ENCODE measurements around the gene ADGRA3.
A peak's percentile ranks its signal among the peaks of the same experiment; 100 is the strongest.

Gene ADGRA3, protein sequence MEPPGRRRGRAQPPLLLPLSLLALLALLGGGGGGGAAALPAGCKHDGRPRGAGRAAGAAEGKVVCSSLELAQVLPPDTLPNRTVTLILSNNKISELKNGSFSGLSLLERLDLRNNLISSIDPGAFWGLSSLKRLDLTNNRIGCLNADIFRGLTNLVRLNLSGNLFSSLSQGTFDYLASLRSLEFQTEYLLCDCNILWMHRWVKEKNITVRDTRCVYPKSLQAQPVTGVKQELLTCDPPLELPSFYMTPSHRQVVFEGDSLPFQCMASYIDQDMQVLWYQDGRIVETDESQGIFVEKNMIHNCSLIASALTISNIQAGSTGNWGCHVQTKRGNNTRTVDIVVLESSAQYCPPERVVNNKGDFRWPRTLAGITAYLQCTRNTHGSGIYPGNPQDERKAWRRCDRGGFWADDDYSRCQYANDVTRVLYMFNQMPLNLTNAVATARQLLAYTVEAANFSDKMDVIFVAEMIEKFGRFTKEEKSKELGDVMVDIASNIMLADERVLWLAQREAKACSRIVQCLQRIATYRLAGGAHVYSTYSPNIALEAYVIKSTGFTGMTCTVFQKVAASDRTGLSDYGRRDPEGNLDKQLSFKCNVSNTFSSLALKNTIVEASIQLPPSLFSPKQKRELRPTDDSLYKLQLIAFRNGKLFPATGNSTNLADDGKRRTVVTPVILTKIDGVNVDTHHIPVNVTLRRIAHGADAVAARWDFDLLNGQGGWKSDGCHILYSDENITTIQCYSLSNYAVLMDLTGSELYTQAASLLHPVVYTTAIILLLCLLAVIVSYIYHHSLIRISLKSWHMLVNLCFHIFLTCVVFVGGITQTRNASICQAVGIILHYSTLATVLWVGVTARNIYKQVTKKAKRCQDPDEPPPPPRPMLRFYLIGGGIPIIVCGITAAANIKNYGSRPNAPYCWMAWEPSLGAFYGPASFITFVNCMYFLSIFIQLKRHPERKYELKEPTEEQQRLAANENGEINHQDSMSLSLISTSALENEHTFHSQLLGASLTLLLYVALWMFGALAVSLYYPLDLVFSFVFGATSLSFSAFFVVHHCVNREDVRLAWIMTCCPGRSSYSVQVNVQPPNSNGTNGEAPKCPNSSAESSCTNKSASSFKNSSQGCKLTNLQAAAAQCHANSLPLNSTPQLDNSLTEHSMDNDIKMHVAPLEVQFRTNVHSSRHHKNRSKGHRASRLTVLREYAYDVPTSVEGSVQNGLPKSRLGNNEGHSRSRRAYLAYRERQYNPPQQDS (N-terminal part only)

DNA sequence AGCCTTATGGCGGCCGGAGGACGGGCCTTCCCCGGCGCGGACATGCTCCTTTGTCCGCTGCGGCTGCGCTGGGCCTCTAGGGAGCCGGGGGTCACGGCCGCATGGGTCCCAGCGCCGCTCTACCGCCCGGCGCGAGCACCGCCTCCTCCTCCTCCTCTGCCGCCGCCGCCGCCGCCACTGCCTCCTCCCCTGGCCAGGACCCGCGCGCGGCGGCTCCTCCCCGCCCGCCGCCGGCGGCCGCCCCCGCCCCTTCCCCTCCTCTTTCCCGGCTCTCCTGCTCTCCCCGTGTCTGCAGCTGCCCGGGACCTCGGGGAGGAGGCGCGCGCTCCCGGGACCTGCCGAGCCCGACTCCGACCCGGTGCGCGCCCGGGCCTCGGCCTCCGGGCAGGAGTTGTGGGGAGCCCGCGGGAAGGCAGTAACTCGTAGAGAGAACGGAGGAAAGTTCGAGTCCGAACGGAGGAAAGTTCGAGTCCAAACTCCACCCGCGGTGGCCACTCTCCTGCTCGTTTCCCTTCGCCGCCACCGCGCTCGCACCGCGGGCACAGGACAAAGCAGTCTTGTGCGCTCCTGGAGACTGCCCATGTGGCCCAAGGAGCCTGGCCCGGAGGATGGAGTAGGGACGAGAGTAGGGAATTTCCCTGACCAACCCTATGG, at the start of gene ADGRA3:
TSS of gene ADGRA3 (minus strand) at position 179 of the 654 bp plus-strand sequence. CDS start 282 bp downstream, outside the sequence.
- ATAC-seq (ENCODE audit: low read depth), result peak; percentile 82
- TF ChIP-seq, protein P1, sequence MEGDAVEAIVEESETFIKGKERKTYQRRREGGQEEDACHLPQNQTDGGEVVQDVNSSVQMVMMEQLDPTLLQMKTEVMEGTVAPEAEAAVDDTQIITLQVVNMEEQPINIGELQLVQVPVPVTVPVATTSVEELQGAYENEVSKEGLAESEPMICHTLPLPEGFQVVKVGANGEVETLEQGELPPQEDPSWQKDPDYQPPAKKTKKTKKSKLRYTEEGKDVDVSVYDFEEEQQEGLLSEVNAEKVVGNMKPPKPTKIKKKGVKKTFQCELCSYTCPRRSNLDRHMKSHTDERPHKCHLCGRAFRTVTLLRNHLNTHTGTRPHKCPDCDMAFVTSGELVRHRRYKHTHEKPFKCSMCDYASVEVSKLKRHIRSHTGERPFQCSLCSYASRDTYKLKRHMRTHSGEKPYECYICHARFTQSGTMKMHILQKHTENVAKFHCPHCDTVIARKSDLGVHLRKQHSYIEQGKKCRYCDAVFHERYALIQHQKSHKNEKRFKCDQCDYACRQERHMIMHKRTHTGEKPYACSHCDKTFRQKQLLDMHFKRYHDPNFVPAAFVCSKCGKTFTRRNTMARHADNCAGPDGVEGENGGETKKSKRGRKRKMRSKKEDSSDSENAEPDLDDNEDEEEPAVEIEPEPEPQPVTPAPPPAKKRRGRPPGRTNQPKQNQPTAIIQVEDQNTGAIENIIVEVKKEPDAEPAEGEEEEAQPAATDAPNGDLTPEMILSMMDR (IDR thresholded peaks at IDR 0.05; ENCODE audit: poor library complexity, severe bottlenecking), result no peak
- H3K4me3 ChIP-seq (ENCODE audit: severe bottlenecking), result peak within 1 kb of the TSS; percentile 85

DNA sequence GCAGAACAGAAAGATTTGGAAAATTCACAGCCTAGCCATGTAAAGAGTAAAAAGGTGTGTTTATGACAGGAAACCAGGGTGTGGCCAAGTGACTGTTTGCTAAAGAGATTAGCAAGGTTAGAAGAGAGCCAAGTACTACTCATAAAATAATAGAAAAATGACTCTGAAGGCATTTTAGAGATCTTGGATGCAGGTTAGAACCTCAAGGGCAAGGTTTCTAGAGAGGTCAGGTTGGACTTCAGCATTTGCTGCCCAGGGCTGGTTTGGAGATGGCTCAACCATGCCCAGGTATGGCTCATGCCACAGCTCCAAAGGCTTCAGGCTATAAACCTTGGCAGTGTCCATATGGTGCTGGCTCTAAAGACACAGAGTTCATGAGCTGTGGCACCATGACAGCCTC, 40.6 kb upstream of the ADGRA3 start:
- Histone ChIP-seq H3K36me3 (ENCODE audit: low read depth) (no peaks in the 10 kb centered on the region), H3K27ac (ENCODE audit: poor library complexity, severe bottlenecking) (no peak overlapping the region), H3K27me3 (ENCODE audit: insufficient read depth, poor library complexity, severe bottlenecking) (no peaks in the 10 kb centered on the region), H3K4me1 (ENCODE audit: insufficient read depth, poor library complexity, severe bottlenecking) (no peaks in the 10 kb centered on the region), H3K4me3 (ENCODE audit: severe bottlenecking) (no peak overlapping the region), H3K9me3 (ENCODE audit: severe bottlenecking) (no peaks in the 10 kb centered on the region)
- peak; percentile 36; the same call in 2 of the 3 replicates for ATAC-seq (ENCODE audit: low read depth)
- no peak for DNase-seq (ENCODE audit: low spot score)
- TF ChIP-seq, protein P1 (IDR thresholded peaks at IDR 0.05; ENCODE audit: poor library complexity, severe bottlenecking), result no peak

More for the DNA sequence above, at the start of gene ADGRA3:
- DNase-seq (ENCODE audit: low spot score), result peak; percentile 62
- peaks cover 7% of the 10 kb centered on the region for H3K4me1 ChIP-seq (ENCODE audit: insufficient read depth, poor library complexity, severe bottlenecking)
- H3K9me3 ChIP-seq (ENCODE audit: severe bottlenecking), result no peaks in the 10 kb centered on the region
- peak within 1 kb of the TSS; percentile 77 for H3K27ac ChIP-seq (ENCODE audit: poor library complexity, severe bottlenecking)
- no peaks in the 10 kb centered on the region for H3K36me3 ChIP-seq (ENCODE audit: low read depth)
- no peaks in the 10 kb centered on the region for H3K27me3 ChIP-seq (ENCODE audit: insufficient read depth, poor library complexity, severe bottlenecking)

DNA sequence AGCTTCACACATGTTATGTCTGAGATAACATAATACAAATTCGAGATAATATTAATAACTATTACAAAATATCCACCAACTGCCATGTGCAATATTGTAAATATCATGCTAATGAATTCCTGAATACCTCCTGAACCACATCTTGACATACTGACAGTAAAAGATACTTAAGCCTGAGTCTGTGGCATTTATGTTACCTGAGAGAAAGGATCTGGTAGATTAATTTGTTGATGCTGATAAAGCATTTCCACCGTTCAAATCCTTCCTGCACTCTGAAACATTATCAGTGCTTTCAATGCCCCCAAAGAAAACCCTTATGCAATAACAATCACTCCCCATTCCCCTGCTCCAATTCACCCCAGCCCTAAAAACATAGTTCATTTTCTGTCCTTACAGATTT, 38.8 kb upstream of the ADGRA3 start:
- Histone ChIP-seq H3K4me1 (ENCODE audit: insufficient read depth, poor library complexity, severe bottlenecking) (no peaks in the 10 kb centered on the region), H3K4me3 (ENCODE audit: severe bottlenecking) (no peak overlapping the region), H3K27me3 (ENCODE audit: insufficient read depth, poor library complexity, severe bottlenecking) (no peaks in the 10 kb centered on the region), H3K27ac (ENCODE audit: poor library complexity, severe bottlenecking) (no peak overlapping the region), H3K9me3 (ENCODE audit: severe bottlenecking) (no peaks in the 10 kb centered on the region), H3K36me3 (ENCODE audit: low read depth) (no peaks in the 10 kb centered on the region)
- TF ChIP-seq, protein P1 (IDR thresholded peaks at IDR 0.05; ENCODE audit: poor library complexity, severe bottlenecking), result no peak
- no peak for ATAC-seq (ENCODE audit: low read depth)
- no peak for DNase-seq (ENCODE audit: low spot score)

DNA sequence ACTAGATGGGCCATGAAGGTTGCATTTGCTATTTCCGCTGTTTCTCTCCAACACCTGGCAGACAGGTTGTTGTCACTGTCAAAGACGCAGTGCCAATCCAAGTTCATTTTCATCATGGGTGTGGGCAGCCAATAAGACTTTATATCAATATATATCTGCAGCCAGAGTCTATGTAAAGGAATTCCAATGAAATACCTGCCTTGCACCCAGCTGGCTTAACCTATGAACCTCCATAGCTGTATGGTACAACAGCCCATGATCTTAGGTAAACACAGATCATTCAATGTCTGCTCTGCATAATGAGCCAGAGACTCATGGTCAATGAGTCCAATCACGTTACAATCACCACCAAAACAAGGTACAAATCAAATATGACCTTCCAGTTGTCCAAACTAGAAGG, 37.7 kb upstream of the ADGRA3 start:
- ATAC-seq (ENCODE audit: low read depth) (no peak), DNase-seq (ENCODE audit: low spot score) (no peak)
- H3K36me3 ChIP-seq (ENCODE audit: low read depth), result no peaks in the 10 kb centered on the region
- H3K27me3 ChIP-seq (ENCODE audit: insufficient read depth, poor library complexity, severe bottlenecking), result no peaks in the 10 kb centered on the region
- H3K27ac ChIP-seq (ENCODE audit: poor library complexity, severe bottlenecking), result no peak overlapping the region
- no peaks in the 10 kb centered on the region for H3K4me1 ChIP-seq (ENCODE audit: insufficient read depth, poor library complexity, severe bottlenecking)
- no peak overlapping the region for H3K4me3 ChIP-seq (ENCODE audit: severe bottlenecking)
- TF ChIP-seq, protein P1 (IDR thresholded peaks at IDR 0.05; ENCODE audit: poor library complexity, severe bottlenecking), result no peak
- no peaks in the 10 kb centered on the region for H3K9me3 ChIP-seq (ENCODE audit: severe bottlenecking)
